SK-N-SH (cell line): ENCODE results near the gene FCRL6. TPM values are rescaled to one million over a fixed set of nuclear protein-coding genes. Genes with fewer than 3 reads are reported as not detected.

Experiments used
- CTCF ChIA-PET: fragments of 300-600, 350-600 bp; formaldehyde crosslinking; extraction: SDS; loops from one replicate; lab custom pipeline; 2021; lab: Yijun Ruan, JAX
- POLR2A ChIA-PET: fragments of 350-600 bp; sonication (Branson Sonifier 250); formaldehyde crosslinking; extraction: SDS; loops from one replicate; lab custom pipeline; 2020; ENCODE audit warnings: antibody characterized with exemption, inconsistent platforms; lab: Yijun Ruan, JAX
- DNase-seq: peaks from one replicate; pipeline ENCODE4 v3.0.0; 2012
- H2AFZ ChIP-seq: fragments of 200-600 bp; sonication (generic); 2 replicates; pipeline ENCODE4 v1.8.1; 2016; ENCODE audit warnings: antibody characterized with exemption, mild to moderate bottlenecking, low read depth
- H3F3A ChIP-seq: fragments of 200-600 bp; sonication (generic); replicated peaks from 2 replicates; pipeline ENCODE3; 2016; ENCODE audit warnings: antibody characterized with exemption, mild to moderate bottlenecking; ENCODE audit not compliant: insufficient read depth
- H3K27ac ChIP-seq, 2 experiments: fragments of 200-500 bp in 1 of 2; fragments of 200-600 bp in 1 of 2; sonication (Bioruptor generic) in 1 of 2; sonication (generic), shearing (Covaris generic) in 1 of 2; 2 replicates each; pipeline versions ENCODE4 v1.5.1 to v1.6.1; 2014 to 2016; ENCODE audit warnings: low read depth in 2 of 2, inconsistent platforms in 1 of 2, low read length in 1 of 2, mild to moderate bottlenecking in 1 of 2, mixed read lengths in 1 of 2
- H3K27me3 ChIP-seq: fragments of 200-600 bp; sonication (generic), shearing (Covaris generic); 2 replicates; pipeline ENCODE4 v1.6.1; 2016; ENCODE audit warnings: mixed run types; ENCODE audit not compliant: insufficient read depth
- H3K36me3 ChIP-seq, 2 experiments: fragments of 200-500 bp in 1 of 2; fragments of 200-600 bp in 1 of 2; sonication (Bioruptor generic) in 1 of 2; sonication (generic) in 1 of 2; replicated peaks in 1 of 2; 2 replicates each; pipeline versions ENCODE3 to v1.5.1; 2014 to 2016; ENCODE audit warnings: low read length in 1 of 2, mild to moderate bottlenecking in 1 of 2; ENCODE audit not compliant: insufficient read depth in 2 of 2, control insufficient read depth in 1 of 2
- H3K4me1 ChIP-seq, 2 experiments: fragments of 200-500 bp in 1 of 2; fragments of 200-600 bp in 1 of 2; sonication (Bioruptor generic) in 1 of 2; sonication (generic), shearing (Covaris generic) in 1 of 2; 2 replicates each; pipeline versions ENCODE4 v1.5.1 to v1.6.1; 2014 to 2016; ENCODE audit warnings: low read depth in 1 of 2, low read length in 1 of 2, mixed run types in 1 of 2; ENCODE audit not compliant: insufficient read depth in 2 of 2, control insufficient read depth in 1 of 2
- H3K4me2 ChIP-seq: fragments of 200-600 bp; sonication (generic), shearing (Covaris generic); 2 replicates; pipeline ENCODE4 v1.6.1; 2017; ENCODE audit warnings: mixed run types
- H3K4me3 ChIP-seq, 2 experiments: fragments of 200-500 bp in 1 of 2; fragments of 200-600 bp in 1 of 2; sonication (Bioruptor generic) in 1 of 2; sonication (generic), shearing (Covaris generic) in 1 of 2; 2 replicates each; pipeline versions ENCODE4 v1.5.1 to v1.8.1; 2014 to 2016; ENCODE audit warnings: low read depth in 2 of 2, inconsistent platforms in 1 of 2, low read length in 1 of 2, mild to moderate bottlenecking in 1 of 2, mixed read lengths in 1 of 2, moderate library complexity in 1 of 2
- H3K79me2 ChIP-seq: fragments of 200-600 bp; sonication (generic); 2 replicates; pipeline ENCODE4 v1.8.1; 2017; ENCODE audit warnings: mild to moderate bottlenecking; ENCODE audit not compliant: insufficient read depth
- H3K9ac ChIP-seq: fragments of 200-600 bp; sonication (generic); 2 replicates; pipeline ENCODE4 v1.6.1; 2017; ENCODE audit warnings: mixed run types
- H3K9me2 ChIP-seq: fragments of 200-600 bp; sonication (generic); 2 replicates; pipeline ENCODE4 v1.6.1; 2017; ENCODE audit warnings: mixed run types
- H3K9me3 ChIP-seq: fragments of 200-600 bp; sonication (generic); 2 replicates; pipeline ENCODE4 v1.6.1; 2017; ENCODE audit warnings: mixed run types, mild to moderate bottlenecking, moderate library complexity
- H4K20me1 ChIP-seq: fragments of 200-600 bp; sonication (generic); 2 replicates; pipeline ENCODE4 v1.6.1; 2017; ENCODE audit warnings: mild to moderate bottlenecking, mixed run types; ENCODE audit not compliant: insufficient read depth
- CHD2 ChIP-seq: fragments of 150-350 bp; IDR thresholded peaks from 2 replicates; pipeline ENCODE4 v1.6.1; 2018; ENCODE audit warnings: low read length; ENCODE audit not compliant: partially characterized antibody
- EZH2phosphoT487 ChIP-seq: fragments of 200-600 bp; sonication (generic); IDR thresholded peaks from 2 replicates; pipeline ENCODE4 v1.6.1; 2017; ENCODE audit warnings: low read depth, mixed run types, mild to moderate bottlenecking, antibody characterized with exemption, moderate library complexity, borderline replicate concordance
- FOXJ3 ChIP-seq: sonication (generic); formaldehyde crosslinking; IDR thresholded peaks from 2 replicates; pipeline ENCODE4 v1.5.1; 2020; ENCODE audit warnings: mild to moderate bottlenecking, missing genetic modification reagents
- FOXM1 ChIP-seq: IDR thresholded peaks from 2 replicates; pipeline ENCODE4 v1.4.0; 2012; ENCODE audit warnings: low read depth, mild to moderate bottlenecking
- GABPA ChIP-seq: IDR thresholded peaks from 2 replicates; pipeline ENCODE4 v1.4.0; 2012; ENCODE audit warnings: low read depth, mild to moderate bottlenecking
- IRF3 ChIP-seq: fragments of 150-350 bp; IDR thresholded peaks from 2 replicates; pipeline ENCODE4 v1.6.1; 2016; ENCODE audit warnings: mild to moderate bottlenecking, low read depth, low read length
- MAX ChIP-seq: IDR thresholded peaks from 2 replicates; pipeline ENCODE4 v1.4.0; 2012; ENCODE audit warnings: low read depth
- NFIC ChIP-seq: IDR thresholded peaks from 2 replicates; pipeline ENCODE4 v1.4.0; 2012; ENCODE audit warnings: borderline replicate concordance
- POLR2AphosphoS5 ChIP-seq: IDR thresholded peaks from 2 replicates; pipeline ENCODE4 v1.6.1; 2012; ENCODE audit warnings: low read depth, low read length
- REST ChIP-seq: IDR thresholded peaks from 2 replicates; pipeline ENCODE4 v1.6.1; 2012; ENCODE audit warnings: mild to moderate bottlenecking, low read depth, low read length, moderate library complexity
- RFX5 ChIP-seq: IDR thresholded peaks from 2 replicates; pipeline ENCODE4 v1.6.1; 2012; ENCODE audit warnings: mild to moderate bottlenecking, improper control_type of control experiment, low read length
- SMC3 ChIP-seq: IDR thresholded peaks from 2 replicates; pipeline ENCODE4 v1.6.1; 2012; ENCODE audit warnings: low read depth, low read length, improper control_type of control experiment
- TAF1 ChIP-seq: IDR thresholded peaks from 2 replicates; pipeline ENCODE4 v1.6.1; 2012; ENCODE audit warnings: low read depth, mild to moderate bottlenecking, low read length, moderate library complexity, borderline replicate concordance
- TEAD4 ChIP-seq: IDR thresholded peaks from 2 replicates; pipeline ENCODE4 v1.4.0; 2012; ENCODE audit warnings: mild to moderate bottlenecking, borderline replicate concordance; ENCODE audit not compliant: insufficient read depth
- WGBS: methylation state at CpG from one replicate; pipeline ENCODE4 v1.1.6; 2017; ENCODE audit warnings: low lambda C conversion rate; 5-methylcytosine and 5-hydroxymethylcytosine counted together
- polyA plus RNA-seq, 3 experiments: library from polyadenylated mRNA; depleted of rRNA; stranded (reverse); fragments of >200 nt; gene quantifications; 2 replicates each; pipeline ENCODE4 v1.2.3, GENCODE V29; 2012
- TF ChIP-seq, protein P1 (sequence below): fragments of 150-350 bp; IDR thresholded peaks from 2 replicates; pipeline ENCODE4 v1.6.1; 2017; ENCODE audit warnings: antibody characterized with exemption, low read length, low read depth, borderline replicate concordance
- TF ChIP-seq, protein P2 (sequence below): IDR thresholded peaks from 2 replicates; pipeline ENCODE4 v1.4.0; 2012; ENCODE audit warnings: low read depth, borderline replicate concordance
- TF ChIP-seq, protein P3 (sequence below): IDR thresholded peaks from 2 replicates; pipeline ENCODE4; 2012

Gene FCRL6
- polyA plus RNA-seq, 1 of the 3 experiments (the other 2 are of a cell fraction) = not detected

- TF ChIP-seq IRF3 = no peak
- peak; percentile 81 for TF ChIP-seq RFX5
- TF ChIP-seq, protein P1, sequence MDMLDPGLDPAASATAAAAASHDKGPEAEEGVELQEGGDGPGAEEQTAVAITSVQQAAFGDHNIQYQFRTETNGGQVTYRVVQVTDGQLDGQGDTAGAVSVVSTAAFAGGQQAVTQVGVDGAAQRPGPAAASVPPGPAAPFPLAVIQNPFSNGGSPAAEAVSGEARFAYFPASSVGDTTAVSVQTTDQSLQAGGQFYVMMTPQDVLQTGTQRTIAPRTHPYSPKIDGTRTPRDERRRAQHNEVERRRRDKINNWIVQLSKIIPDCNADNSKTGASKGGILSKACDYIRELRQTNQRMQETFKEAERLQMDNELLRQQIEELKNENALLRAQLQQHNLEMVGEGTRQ = peak; percentile 60
- peak; percentile 98 for TF ChIP-seq MAX
- no peak for TF ChIP-seq TEAD4
- TF ChIP-seq, protein P2, sequence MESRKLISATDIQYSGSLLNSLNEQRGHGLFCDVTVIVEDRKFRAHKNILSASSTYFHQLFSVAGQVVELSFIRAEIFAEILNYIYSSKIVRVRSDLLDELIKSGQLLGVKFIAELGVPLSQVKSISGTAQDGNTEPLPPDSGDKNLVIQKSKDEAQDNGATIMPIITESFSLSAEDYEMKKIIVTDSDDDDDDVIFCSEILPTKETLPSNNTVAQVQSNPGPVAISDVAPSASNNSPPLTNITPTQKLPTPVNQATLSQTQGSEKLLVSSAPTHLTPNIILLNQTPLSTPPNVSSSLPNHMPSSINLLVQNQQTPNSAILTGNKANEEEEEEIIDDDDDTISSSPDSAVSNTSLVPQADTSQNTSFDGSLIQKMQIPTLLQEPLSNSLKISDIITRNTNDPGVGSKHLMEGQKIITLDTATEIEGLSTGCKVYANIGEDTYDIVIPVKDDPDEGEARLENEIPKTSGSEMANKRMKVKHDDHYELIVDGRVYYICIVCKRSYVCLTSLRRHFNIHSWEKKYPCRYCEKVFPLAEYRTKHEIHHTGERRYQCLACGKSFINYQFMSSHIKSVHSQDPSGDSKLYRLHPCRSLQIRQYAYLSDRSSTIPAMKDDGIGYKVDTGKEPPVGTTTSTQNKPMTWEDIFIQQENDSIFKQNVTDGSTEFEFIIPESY = no peak
- TF ChIP-seq, protein P3, sequence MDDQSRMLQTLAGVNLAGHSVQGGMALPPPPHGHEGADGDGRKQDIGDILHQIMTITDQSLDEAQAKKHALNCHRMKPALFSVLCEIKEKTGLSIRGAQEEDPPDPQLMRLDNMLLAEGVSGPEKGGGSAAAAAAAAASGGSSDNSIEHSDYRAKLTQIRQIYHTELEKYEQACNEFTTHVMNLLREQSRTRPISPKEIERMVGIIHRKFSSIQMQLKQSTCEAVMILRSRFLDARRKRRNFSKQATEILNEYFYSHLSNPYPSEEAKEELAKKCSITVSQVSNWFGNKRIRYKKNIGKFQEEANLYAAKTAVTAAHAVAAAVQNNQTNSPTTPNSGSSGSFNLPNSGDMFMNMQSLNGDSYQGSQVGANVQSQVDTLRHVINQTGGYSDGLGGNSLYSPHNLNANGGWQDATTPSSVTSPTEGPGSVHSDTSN = peak; percentile 42
- TF ChIP-seq POLR2AphosphoS5 = no peak; the same call in 1 of the 2 replicates
Observed at GRCh38 chr1:159780583-159781582, 21.3 kb upstream of the FCRL6 start, which contains the start of gene DUSP23 (continued).

DNA sequence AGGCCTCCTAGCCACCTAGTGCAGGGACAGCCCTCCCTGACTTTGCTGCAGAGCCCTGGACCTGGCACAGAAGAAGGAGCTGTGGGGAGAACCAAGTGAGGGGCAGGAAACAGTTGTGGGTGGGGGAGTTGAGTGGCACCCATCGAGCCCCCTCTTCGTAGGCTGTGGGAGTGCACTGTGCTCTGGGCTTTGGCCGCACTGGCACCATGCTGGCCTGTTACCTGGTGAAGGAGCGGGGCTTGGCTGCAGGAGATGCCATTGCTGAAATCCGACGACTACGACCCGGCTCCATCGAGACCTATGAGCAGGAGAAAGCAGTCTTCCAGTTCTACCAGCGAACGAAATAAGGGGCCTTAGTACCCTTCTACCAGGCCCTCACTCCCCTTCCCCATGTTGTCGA is 20.2 kb upstream of the FCRL6 start:
- Histone ChIP-seq H3K4me2 (peak overlapping the region; percentile 95), H3K9me2 (no peaks in the 10 kb centered on the region), H3K27ac (no peak overlapping the region), H3K79me2 (no peaks in the 10 kb centered on the region), H3K9ac (no peak overlapping the region), H3K9me3 (no peaks in the 10 kb centered on the region), H3F3A (peaks cover 12% of the 10 kb centered on the region), H3K4me3 (peak overlapping the region in 1 of 2 experiments; percentile 75; a peak in 1 of 4 replicates), H3K4me1 (peaks cover 0 to 28% of the 10 kb centered on the region in 2 experiments; a peak in 2 of 4 replicates), H3K36me3 (no peaks in the 10 kb centered on the region), H2AFZ (no peak overlapping the region), H3K27me3 (no peaks in the 10 kb centered on the region), H4K20me1 (no peaks in the 10 kb centered on the region)
- over 99% methylated on average over 9 of the region's 12 CpGs for WGBS
- no peak for DNase-seq
- ChIA-PET POLR2A (no interaction called here), CTCF (interaction anchor here (0.8 to 3.6 kb wide), 8 partner anchors 8 to 226 kb away, joined by 3 to 67 read pairs (median 6); no protein-coding TSS in a partner anchor)
- TF ChIP-seq FOXM1 = no peak
- no peak for TF ChIP-seq REST
- TF ChIP-seq CHD2 = no peak
- TF ChIP-seq TAF1 = no peak
- no peak for TF ChIP-seq EZH2phosphoT487
- TF ChIP-seq MAX = no peak
- no peak for TF ChIP-seq SMC3
- no peak for TF ChIP-seq IRF3
- no peak for TF ChIP-seq NFIC
- TF ChIP-seq FOXJ3 = no peak
- TF ChIP-seq GABPA = no peak
